GM20000 (cell line): Measurements from ENCODE around the gene SPSB4.

Experiments
- DNase-seq: peaks from one replicate; pipeline ENCODE4 v3.0.0; 2012; ENCODE audit warnings: low spot score
- CTCF ChIP-seq: IDR thresholded peaks from 2 replicates; pipeline ENCODE4 v1.5.1; 2012; ENCODE audit warnings: mild to moderate bottlenecking, control low read depth; ENCODE audit errors: extremely low read depth, missing control alignments

The SPSB4 gene

GRCh38 chr3:141056751-141057171, 5.6 kb downstream of the SPSB4 start:
- DNase-seq = no peak
- no peak for TF ChIP-seq CTCF

DNA sequence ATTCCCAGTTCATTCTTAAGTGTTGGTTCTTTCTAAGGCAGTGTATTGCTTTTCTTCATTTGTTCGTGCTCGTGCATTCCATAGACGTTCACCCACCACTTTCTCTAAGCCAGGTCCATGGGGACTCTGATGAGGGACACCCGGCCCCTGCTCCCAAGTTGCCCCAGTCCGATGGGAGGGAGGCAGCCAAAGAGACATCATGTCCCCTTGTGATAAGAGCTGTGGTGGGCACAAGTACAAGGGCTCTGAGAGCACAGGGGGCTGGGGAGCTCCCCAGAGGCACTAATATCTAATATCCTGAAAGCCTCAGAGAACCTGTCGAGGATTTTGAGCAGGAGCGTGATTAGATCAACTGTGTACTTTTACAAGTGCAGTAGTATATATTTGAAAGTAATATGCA, 6.3 kb downstream of the SPSB4 start:
- TF ChIP-seq CTCF = no peak
- DNase-seq = no peak

- TF ChIP-seq CTCF = no peak
Measured at GRCh38 chr3:141057946-141058800, 7.0 kb downstream of the SPSB4 start.

GRCh38 chr3:141058996-141059395, 7.8 kb downstream of the SPSB4 start:
- no peak for DNase-seq

More at GRCh38 chr3:141057946-141058800, 7.0 kb downstream of the SPSB4 start:
- DNase-seq = no peak

GRCh38 chr3:141059816-141060215, 8.7 kb downstream of the SPSB4 start:
- TF ChIP-seq CTCF = no peak
- DNase-seq = no peak

More at GRCh38 chr3:141058996-141059395, 7.8 kb downstream of the SPSB4 start:
- TF ChIP-seq CTCF = no peak

DNA sequence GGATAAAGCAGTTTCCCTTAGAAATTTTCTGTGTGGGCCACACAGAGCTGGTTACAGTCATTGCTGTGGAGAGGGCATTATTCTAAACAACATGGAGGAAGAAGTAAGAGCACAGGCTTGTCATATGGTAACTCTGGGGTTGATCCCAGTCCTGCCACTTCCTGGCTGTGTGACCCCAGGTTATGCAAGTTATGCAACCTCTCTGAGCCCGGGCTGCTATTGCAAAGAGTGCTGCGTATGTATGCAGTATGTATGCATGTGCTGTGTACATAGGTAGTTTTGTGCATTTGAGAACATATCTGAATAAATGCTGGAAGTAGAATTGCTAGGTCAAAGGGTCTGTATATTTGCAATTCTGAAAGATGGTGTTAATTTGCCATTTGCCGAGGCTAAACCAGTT, 9.2 kb downstream of the SPSB4 start:
- no peak for TF ChIP-seq CTCF
- DNase-seq = no peak

DNA sequence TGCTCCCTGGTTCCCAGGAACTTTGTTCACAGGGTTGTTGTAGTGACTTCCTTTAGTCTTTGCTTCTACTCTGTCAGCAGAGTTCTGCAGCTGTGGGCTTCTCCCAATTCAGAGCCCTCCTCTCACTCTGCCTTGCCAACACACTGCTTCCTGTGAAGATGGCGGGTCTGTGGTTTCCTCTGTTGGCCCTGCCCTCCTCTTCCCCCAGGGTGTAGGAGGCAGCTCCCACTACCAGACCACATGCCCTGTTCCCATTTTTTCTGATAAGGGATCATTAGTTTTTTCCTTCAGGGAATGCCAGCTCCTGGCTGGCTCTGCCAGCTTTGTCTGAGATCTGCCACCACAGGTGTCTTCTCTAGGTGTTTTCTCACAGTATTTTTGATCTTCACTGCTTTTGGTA, 12.7 kb downstream of the SPSB4 start:
- TF ChIP-seq CTCF = no peak
- DNase-seq = no peak
